Glutamatergic neuron (in vitro differentiated cells): ENCODE data around the gene SLC35F3. TPM values are rescaled to one million over a fixed set of nuclear protein-coding genes. Genes with fewer than 3 reads are reported as not detected.

Experiments
- DNase-seq: peaks from one replicate; pipeline ENCODE4 v3.0.0; 2022
- H3K27ac Mint-ChIP-seq: one replicate; pipeline ENCODE4 v1.8.0; 2020; ENCODE audit warnings: mild to moderate bottlenecking, mixed read lengths, inconsistent platforms; ENCODE audit not compliant: unreplicated experiment
- H3K27me3 Mint-ChIP-seq: one replicate; pipeline ENCODE4 v1.8.0; 2020; ENCODE audit warnings: mild to moderate bottlenecking, moderate library complexity, mixed read lengths, inconsistent platforms; ENCODE audit not compliant: unreplicated experiment
- H3K36me3 Mint-ChIP-seq: one replicate; pipeline ENCODE4 v1.8.0; 2020; ENCODE audit warnings: mild to moderate bottlenecking, mixed read lengths, inconsistent platforms; ENCODE audit not compliant: unreplicated experiment
- H3K4me1 Mint-ChIP-seq: one replicate; pipeline ENCODE4 v1.8.0; 2020; ENCODE audit warnings: mild to moderate bottlenecking, low read depth, mixed read lengths, inconsistent platforms; ENCODE audit not compliant: unreplicated experiment
- H3K4me3 Mint-ChIP-seq: one replicate; pipeline ENCODE4 v1.8.0; 2020; ENCODE audit warnings: mild to moderate bottlenecking, mixed read lengths, inconsistent platforms; ENCODE audit not compliant: unreplicated experiment
- H3K9me3 Mint-ChIP-seq: one replicate; pipeline ENCODE4 v1.8.0; 2020; ENCODE audit warnings: mild to moderate bottlenecking, moderate library complexity, mixed read lengths, inconsistent platforms; ENCODE audit not compliant: unreplicated experiment
- CTCF ChIP-seq: fragments of 200-600 bp; sonication (generic); IDR thresholded peaks from one replicate; pipeline ENCODE4 v1.5.0; 2021; ENCODE audit not compliant: partially characterized antibody, unreplicated experiment
- total RNA-seq: library from RNA; stranded (reverse); fragmentation: NEBNext Ultra II Directional; extraction: Animal tissue kit (Norgen Biotek cat#: 25700); gene quantifications from one replicate; pipeline ENCODE4 v1.2.1, GENCODE V29; 2021; ENCODE audit not compliant: unreplicated experiment

Gene SLC35F3
- total RNA-seq, 1 donor from 2014 or later: 0.98 TPM

DNA sequence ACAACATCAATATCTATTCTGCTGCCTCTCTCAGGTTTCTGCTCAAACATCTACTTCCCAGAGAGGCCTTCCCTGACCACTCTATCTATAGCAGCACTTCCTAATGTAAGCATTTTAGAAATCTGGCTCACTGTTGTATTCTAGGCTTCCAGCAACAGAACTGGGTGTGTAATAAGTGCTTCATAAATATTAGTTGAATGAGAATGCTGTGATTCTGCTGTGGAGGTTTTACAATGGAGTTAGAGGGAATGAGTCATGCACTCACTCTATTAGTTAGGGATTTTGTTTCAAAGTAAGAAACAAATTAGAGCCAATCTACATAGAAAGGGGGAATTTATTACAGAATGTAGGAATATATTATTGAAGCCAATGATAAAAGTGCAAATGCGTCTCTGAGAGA, 38.6 kb upstream of the SLC35F3 start:
- Mint-ChIP-seq H3K36me3 (peaks cover 16% of the 10 kb centered on the region), H3K9me3 (peaks cover 5% of the 10 kb centered on the region), H3K4me3 (no peak overlapping the region), H3K4me1 (no peaks in the 10 kb centered on the region), H3K27me3 (no peaks in the 10 kb centered on the region), H3K27ac (no peak overlapping the region)
- no peak for DNase-seq
- no peak for TF ChIP-seq CTCF

- H3K4me3 Mint-ChIP-seq: no peak overlapping the region
- no peak for TF ChIP-seq CTCF
- no peak for DNase-seq
- peaks cover 6% of the 10 kb centered on the region for H3K9me3 Mint-ChIP-seq
- H3K4me1 Mint-ChIP-seq: no peaks in the 10 kb centered on the region
- H3K36me3 Mint-ChIP-seq: peaks cover 16% of the 10 kb centered on the region
- H3K27me3 Mint-ChIP-seq: no peaks in the 10 kb centered on the region
- H3K27ac Mint-ChIP-seq: no peak overlapping the region
Measured at GRCh38 chr1:233867028-233867427, 37.4 kb upstream of the SLC35F3 start.

DNA sequence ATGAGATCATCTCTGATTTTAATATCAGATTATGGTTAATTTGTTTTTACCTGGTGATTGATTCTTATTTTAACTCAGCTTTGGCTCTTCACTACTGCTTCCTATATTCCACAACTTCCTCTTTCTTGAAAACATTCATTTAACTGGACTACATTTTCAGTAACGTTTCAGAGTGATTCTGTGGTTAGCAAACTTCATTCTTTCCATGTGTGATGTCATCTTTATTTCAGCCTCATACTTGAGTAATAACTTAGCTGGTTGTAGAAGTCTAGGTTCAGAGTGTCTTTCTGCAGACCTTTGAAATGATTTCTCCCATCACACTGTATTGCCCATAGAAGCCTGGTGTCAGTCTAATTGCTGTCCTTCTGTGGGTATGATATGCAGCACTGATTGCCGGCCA, 36.0 kb upstream of the SLC35F3 start:
- Mint-ChIP-seq H3K9me3 (peaks cover 5% of the 10 kb centered on the region), H3K27ac (no peak overlapping the region), H3K4me3 (no peak overlapping the region), H3K27me3 (no peaks in the 10 kb centered on the region), H3K4me1 (no peaks in the 10 kb centered on the region), H3K36me3 (peaks cover 16% of the 10 kb centered on the region)
- TF ChIP-seq CTCF: no peak
- DNase-seq: no peak

DNA sequence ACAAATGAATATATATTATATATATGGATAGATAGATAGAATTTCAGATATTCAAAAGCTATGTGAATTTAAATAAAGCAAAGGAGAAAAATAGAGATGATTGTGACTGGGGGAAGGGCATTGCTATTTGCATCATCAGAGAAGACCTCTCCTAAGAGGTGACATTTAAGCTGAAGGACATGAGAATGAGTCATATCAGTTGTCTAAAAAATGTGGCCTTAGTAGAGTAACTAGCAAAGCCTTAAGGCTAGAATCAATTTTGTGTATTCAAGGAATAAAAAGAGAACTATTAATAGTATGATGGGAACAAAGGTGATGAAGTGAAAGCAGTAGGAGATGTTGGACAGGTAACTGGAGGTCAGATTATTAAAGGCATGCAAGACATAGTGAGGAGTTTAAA, 34.8 kb upstream of the SLC35F3 start:
- DNase-seq: no peak
- no peaks in the 10 kb centered on the region for H3K4me1 Mint-ChIP-seq
- no peaks in the 10 kb centered on the region for H3K27me3 Mint-ChIP-seq
- H3K27ac Mint-ChIP-seq: no peak overlapping the region
- peaks cover 16% of the 10 kb centered on the region for H3K36me3 Mint-ChIP-seq
- no peak for TF ChIP-seq CTCF
- peaks cover 5% of the 10 kb centered on the region for H3K9me3 Mint-ChIP-seq
- no peak overlapping the region for H3K4me3 Mint-ChIP-seq

- no peaks in the 10 kb centered on the region for H3K36me3 Mint-ChIP-seq
- DNase-seq: no peak
- peaks cover 1% of the 10 kb centered on the region for H3K9me3 Mint-ChIP-seq
- H3K27ac Mint-ChIP-seq: no peak overlapping the region
- H3K4me3 Mint-ChIP-seq: no peak overlapping the region
- no peaks in the 10 kb centered on the region for H3K4me1 Mint-ChIP-seq
- no peak for TF ChIP-seq CTCF
- no peaks in the 10 kb centered on the region for H3K27me3 Mint-ChIP-seq
Measured at GRCh38 chr1:233873666-233874065, 30.8 kb upstream of the SLC35F3 start.
